ENCODE measurements around the gene ECI2.

DNA sequence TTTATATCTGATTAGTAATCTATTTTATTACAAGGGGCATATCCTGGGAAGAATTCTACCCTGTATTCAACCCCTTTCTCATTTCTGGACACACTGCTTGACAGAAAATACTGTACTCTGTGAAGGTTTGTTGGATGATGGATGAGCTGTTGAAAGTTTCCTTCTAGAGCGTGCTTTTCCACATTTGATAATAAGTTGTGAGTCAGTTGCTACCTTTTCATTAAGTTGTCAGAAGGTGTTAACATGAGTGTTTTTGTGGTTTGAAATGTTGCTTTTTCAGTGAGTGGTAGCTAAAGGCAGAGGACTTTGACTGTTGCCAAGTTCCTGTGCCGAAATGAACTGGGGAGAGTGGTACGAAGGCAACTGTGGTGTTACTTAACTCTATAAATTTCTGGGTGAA lies 3.9 kb upstream of the ECI2 start:
- no peak for TF ChIP-seq POLR2A (IDR thresholded peaks at IDR 0.05)
- TF ChIP-seq, protein P1, sequence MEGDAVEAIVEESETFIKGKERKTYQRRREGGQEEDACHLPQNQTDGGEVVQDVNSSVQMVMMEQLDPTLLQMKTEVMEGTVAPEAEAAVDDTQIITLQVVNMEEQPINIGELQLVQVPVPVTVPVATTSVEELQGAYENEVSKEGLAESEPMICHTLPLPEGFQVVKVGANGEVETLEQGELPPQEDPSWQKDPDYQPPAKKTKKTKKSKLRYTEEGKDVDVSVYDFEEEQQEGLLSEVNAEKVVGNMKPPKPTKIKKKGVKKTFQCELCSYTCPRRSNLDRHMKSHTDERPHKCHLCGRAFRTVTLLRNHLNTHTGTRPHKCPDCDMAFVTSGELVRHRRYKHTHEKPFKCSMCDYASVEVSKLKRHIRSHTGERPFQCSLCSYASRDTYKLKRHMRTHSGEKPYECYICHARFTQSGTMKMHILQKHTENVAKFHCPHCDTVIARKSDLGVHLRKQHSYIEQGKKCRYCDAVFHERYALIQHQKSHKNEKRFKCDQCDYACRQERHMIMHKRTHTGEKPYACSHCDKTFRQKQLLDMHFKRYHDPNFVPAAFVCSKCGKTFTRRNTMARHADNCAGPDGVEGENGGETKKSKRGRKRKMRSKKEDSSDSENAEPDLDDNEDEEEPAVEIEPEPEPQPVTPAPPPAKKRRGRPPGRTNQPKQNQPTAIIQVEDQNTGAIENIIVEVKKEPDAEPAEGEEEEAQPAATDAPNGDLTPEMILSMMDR (IDR thresholded peaks at IDR 0.05) = no peak

Measured in Peyer's patch (tissue), 4 donors.